ENCODE data around the gene TIMP3.
A peak's percentile ranks its signal among the peaks of the same experiment; 100 is the strongest.

TIMP3 gene

DNA sequence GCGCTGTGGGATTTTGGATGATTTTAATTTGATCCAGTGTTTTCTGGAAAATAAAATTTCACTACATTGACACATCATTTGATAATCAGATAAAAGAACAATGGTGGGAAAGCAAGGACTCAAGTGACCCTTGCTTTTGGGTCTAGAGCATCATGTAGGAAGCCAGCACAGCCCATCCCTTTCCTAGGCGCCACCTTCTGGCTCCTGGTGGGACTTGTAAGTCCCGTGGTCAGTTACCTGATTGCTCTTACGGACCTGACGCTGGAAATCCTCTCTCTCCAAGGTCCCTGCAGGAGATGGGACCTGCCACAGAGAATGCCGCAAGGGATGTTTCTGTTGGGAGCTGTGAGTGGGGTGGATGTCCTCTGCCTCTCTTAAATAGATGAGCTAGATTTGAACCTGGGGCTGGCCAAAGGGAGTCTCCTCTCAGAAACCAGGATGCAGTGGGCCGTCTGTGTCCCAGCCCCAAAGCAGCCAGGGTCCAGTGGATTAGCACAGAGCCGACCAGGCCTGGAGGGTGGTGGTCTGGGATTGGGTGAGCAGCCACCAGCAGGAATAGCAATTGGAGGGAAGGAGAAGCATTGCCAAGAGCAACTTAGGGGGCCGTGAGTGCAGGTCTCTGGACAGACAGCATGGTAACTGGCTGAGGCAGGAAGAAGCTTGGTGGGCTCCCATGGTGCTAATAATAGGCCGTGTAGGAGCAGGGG is 21.7 kb downstream of the TIMP3 start:
- no peak overlapping the region for H3K4me3 ChIP-seq (ENCODE audit: low read length)
- H3K36me3 ChIP-seq (ENCODE audit: insufficient read depth, low read length) = no peaks in the 10 kb centered on the region
- 58% methylated on average over 9 of the region's 10 CpGs for WGBS
- peaks cover 10% of the 10 kb centered on the region; the same call in 1 of the 2 replicates for H3K4me1 ChIP-seq (ENCODE audit: insufficient read depth, low read length)
- no peak overlapping the region for H3K9ac ChIP-seq (ENCODE audit: low read depth, low read length)
- no peak overlapping the region for H3K27ac ChIP-seq (ENCODE audit: low read depth, low read length)
- H3K9me3 ChIP-seq (ENCODE audit: insufficient read depth, low read depth, low read length) = no peaks in the 10 kb centered on the region
- no peaks in the 10 kb centered on the region for H3K27me3 ChIP-seq (ENCODE audit: insufficient read depth, low read length)

DNA sequence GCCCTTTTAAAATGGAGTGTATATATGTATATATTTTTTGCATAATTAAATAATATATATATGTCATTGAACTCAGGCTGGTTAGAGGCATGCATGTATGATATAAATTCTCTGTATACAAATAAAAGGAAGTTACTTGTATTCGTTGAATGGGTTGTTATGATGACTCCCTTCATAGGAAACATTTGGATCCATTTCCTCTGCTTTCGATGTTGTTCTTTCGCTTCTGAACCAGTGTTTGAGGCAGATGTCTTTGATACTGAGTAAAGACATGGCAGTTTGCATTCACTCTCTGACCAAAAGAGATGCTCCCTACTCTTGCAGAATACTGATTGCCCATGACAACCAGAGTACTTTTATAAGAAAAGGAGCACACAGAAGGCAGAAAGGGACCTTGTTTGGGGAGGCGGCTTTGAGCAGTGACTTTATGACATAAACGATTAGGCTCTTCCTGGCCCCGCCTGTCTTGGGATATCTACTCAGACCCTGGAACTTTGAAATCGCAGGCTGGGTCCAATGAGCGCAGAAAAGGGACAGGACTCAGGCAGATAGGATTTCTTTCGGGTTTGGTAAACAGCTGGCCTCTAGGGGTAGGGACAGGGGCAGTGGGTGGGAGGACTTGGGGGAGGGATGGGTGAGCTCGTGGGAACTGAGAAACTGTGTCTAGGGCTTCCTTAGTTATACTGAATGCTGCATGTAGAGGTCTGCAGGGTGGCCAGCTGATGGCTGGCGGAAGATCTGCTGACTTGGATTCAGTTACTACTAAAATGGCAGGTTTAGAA is 23.2 kb downstream of the TIMP3 start:
- no peaks in the 10 kb centered on the region for H3K27me3 ChIP-seq (ENCODE audit: insufficient read depth, low read length)
- WGBS = 91% methylated on average over 11 of the region's 11 CpGs
- H3K27ac ChIP-seq (ENCODE audit: low read depth, low read length) = no peak overlapping the region
- no peak overlapping the region for H3K4me3 ChIP-seq (ENCODE audit: low read length)
- no peak overlapping the region for H3K9ac ChIP-seq (ENCODE audit: low read depth, low read length)
- H3K4me1 ChIP-seq (ENCODE audit: insufficient read depth, low read length) = no peaks in the 10 kb centered on the region
- H3K36me3 ChIP-seq (ENCODE audit: insufficient read depth, low read length) = no peaks in the 10 kb centered on the region
- H3K9me3 ChIP-seq (ENCODE audit: insufficient read depth, low read depth, low read length) = no peaks in the 10 kb centered on the region

DNA sequence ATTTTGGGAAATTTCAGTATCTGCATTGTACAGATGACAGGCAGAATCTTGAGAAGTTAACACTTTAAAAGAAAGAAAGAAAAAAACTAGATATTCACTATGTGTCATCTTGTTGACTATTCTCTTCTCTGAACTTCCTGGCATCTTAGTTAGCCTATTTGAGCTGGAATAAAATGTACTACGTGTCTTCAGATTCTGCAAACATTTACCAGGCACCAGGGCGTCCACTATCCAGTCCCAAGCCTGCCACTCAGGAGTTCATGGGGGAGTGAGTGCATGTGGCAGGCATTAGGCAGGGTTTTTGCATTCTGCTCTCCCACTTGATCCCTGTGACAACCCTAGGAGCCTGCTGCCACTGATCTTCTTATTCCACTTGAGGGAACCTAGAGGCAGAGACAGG is 25.0 kb downstream of the TIMP3 start:
- Histone ChIP-seq H3K9me3 (ENCODE audit: insufficient read depth, low read depth, low read length) (no peaks in the 10 kb centered on the region), H3K27me3 (ENCODE audit: insufficient read depth, low read length) (no peaks in the 10 kb centered on the region), H3K27ac (ENCODE audit: low read depth, low read length) (no peak overlapping the region), H3K9ac (ENCODE audit: low read depth, low read length) (no peak overlapping the region), H3K36me3 (ENCODE audit: insufficient read depth, low read length) (no peaks in the 10 kb centered on the region), H3K4me3 (ENCODE audit: low read length) (no peak overlapping the region), H3K4me1 (ENCODE audit: insufficient read depth, low read length) (peaks cover 16% of the 10 kb centered on the region)
- WGBS = 95% methylated on average over 2 of the region's 2 CpGs

DNA sequence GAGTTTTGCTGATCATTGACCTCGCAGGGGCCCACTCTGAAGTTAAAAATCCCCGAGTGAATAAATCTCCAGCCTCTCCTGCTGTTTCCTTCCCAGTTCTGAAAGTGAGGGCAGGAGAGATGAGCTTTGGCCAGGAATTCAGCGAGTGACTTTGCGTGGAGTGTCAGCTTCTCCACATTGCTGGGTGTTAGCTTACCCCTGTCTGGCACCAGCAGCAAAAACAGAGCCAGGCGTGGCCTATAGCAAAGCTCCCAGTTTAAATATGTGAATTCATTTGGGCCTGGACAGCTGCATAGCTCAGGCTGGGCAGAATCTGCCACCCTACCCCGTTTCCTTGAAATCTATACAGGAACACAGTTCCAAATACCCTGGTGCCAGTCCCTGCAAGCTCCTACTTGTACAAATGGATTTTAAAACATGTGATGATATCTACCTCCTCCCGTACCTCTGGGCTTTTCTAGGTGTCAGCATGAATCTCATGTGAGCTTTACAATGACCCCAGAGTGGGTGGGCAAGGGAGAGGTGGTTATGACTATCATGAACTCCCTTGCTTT is 25.6 kb downstream of the TIMP3 start:
- H3K27ac ChIP-seq (ENCODE audit: low read depth, low read length) = no peak overlapping the region
- H3K9me3 ChIP-seq (ENCODE audit: insufficient read depth, low read depth, low read length) = no peaks in the 10 kb centered on the region
- H3K9ac ChIP-seq (ENCODE audit: low read depth, low read length) = no peak overlapping the region
- no peak overlapping the region for H3K4me3 ChIP-seq (ENCODE audit: low read length)
- H3K4me1 ChIP-seq (ENCODE audit: insufficient read depth, low read length) = peaks cover 16% of the 10 kb centered on the region
- H3K36me3 ChIP-seq (ENCODE audit: insufficient read depth, low read length) = no peaks in the 10 kb centered on the region
- H3K27me3 ChIP-seq (ENCODE audit: insufficient read depth, low read length) = no peaks in the 10 kb centered on the region
- WGBS = 96% methylated on average over 7 of the region's 7 CpGs

DNA sequence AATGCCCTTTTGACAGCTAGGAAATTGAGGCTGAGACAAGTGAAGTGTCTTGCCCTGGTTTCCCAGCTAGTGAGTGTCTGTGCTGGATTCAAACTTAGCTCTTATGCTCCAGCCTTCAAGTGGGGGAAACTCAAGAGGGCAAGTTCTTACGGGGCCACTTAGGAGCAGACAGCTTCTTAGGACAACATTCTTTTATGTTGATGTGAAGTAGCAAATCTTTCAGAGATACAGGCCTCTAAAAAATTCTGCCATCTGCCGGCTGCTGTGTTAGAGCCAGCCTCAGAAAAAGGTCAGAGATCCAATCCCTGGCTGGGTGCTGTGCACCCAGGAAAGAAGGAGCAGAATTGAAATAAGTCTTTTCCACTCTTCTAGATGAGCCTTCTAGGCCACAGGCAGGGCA is 26.6 kb downstream of the TIMP3 start:
- H3K36me3 ChIP-seq (ENCODE audit: insufficient read depth, low read length) = no peaks in the 10 kb centered on the region
- H3K4me1 ChIP-seq (ENCODE audit: insufficient read depth, low read length) = peaks cover 16% of the 10 kb centered on the region
- H3K4me3 ChIP-seq (ENCODE audit: low read length) = no peak overlapping the region
- no peaks in the 10 kb centered on the region for H3K9me3 ChIP-seq (ENCODE audit: insufficient read depth, low read depth, low read length)
- 84% methylated on average over 2 of the region's 2 CpGs for WGBS
- H3K27me3 ChIP-seq (ENCODE audit: insufficient read depth, low read length) = no peaks in the 10 kb centered on the region
- no peak overlapping the region for H3K9ac ChIP-seq (ENCODE audit: low read depth, low read length)
- no peak overlapping the region for H3K27ac ChIP-seq (ENCODE audit: low read depth, low read length)

DNA sequence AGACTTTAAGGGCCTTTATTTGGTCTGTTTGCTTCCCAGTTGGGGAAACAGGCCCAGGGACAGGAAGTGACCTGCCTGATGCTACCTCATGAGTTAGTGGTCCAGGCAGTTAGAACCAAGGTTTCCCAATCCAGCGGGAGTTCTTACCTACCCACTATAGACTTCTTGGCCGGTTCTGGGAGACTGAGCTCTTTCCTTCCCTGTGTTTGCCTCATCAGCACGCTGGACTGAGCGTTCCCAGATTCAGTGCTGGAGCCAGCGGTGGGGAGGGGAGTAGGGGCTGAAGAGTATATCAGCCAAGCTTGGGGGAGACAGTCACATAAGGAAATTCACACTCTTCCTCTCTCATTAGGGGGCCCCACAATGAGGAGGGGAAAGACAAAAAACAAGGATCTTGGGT is 27.1 kb downstream of the TIMP3 start:
- 91% methylated on average over 2 of the region's 5 CpGs for WGBS
- no peak overlapping the region for H3K9ac ChIP-seq (ENCODE audit: low read depth, low read length)
- H3K9me3 ChIP-seq (ENCODE audit: insufficient read depth, low read depth, low read length) = no peaks in the 10 kb centered on the region
- no peak overlapping the region for H3K27ac ChIP-seq (ENCODE audit: low read depth, low read length)
- H3K4me1 ChIP-seq (ENCODE audit: insufficient read depth, low read length) = peaks cover 16% of the 10 kb centered on the region
- H3K36me3 ChIP-seq (ENCODE audit: insufficient read depth, low read length) = no peaks in the 10 kb centered on the region
- H3K4me3 ChIP-seq (ENCODE audit: low read length) = no peak overlapping the region
- no peaks in the 10 kb centered on the region for H3K27me3 ChIP-seq (ENCODE audit: insufficient read depth, low read length)

DNA sequence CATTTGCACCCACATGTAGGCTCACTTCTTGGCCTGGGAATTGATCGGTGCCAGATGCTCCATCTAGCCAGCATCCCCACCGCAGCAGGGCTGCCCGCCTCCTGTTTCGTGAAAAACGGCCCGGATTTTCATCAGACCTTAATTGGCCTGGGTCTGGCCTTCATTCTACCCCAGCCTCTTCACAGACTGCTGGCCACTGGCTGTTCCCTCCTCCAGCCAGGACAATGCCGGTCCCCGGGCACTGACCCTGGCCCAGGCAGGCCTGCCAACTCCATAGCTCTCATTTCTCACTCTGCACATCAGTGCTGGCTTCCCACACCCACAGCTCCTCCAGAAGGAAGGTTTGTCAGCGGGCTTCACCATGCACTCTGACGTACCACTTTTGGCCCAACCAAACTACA is 27.9 kb downstream of the TIMP3 start:
- no peak overlapping the region for H3K9ac ChIP-seq (ENCODE audit: low read depth, low read length)
- WGBS = 95% methylated on average over 10 of the region's 10 CpGs
- peaks cover 16% of the 10 kb centered on the region for H3K4me1 ChIP-seq (ENCODE audit: insufficient read depth, low read length)

DNA sequence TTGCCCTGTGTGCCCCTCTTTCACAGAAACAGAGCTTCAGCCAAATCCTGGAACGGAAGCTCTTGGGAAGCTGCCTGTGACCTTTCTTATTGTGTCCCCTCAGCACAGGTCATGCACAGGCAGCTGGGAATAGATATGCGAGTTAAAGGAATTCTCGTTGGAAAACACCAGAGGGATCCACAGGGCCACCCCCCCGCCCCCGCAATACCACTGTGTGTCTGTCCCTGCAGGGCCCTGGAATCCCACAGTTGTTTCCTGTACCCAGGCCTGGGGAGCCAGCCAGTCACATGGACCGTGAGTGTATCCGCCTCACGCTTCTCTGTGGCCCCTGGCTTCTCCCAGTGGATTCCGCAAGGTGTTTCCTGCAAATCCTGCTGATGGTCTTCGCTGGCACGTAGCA is 29.0 kb downstream of the TIMP3 start:
- peak overlapping the region; percentile 59; the same call in 1 of the 2 replicates for H3K27ac ChIP-seq (ENCODE audit: low read depth, low read length)
- no peaks in the 10 kb centered on the region for H3K27me3 ChIP-seq (ENCODE audit: insufficient read depth, low read length)
- no peak overlapping the region for H3K9ac ChIP-seq (ENCODE audit: low read depth, low read length)
- H3K4me3 ChIP-seq (ENCODE audit: low read length) = no peak overlapping the region
- no peaks in the 10 kb centered on the region for H3K36me3 ChIP-seq (ENCODE audit: insufficient read depth, low read length)
- 66% methylated on average over 11 of the region's 11 CpGs for WGBS
- peaks cover 16% of the 10 kb centered on the region for H3K4me1 ChIP-seq (ENCODE audit: insufficient read depth, low read length)
- H3K9me3 ChIP-seq (ENCODE audit: insufficient read depth, low read depth, low read length) = no peaks in the 10 kb centered on the region

More for the DNA sequence above, 27.9 kb downstream of the TIMP3 start:
- H3K9me3 ChIP-seq (ENCODE audit: insufficient read depth, low read depth, low read length) = no peaks in the 10 kb centered on the region
- no peaks in the 10 kb centered on the region for H3K27me3 ChIP-seq (ENCODE audit: insufficient read depth, low read length)
- no peak overlapping the region for H3K27ac ChIP-seq (ENCODE audit: low read depth, low read length)
- H3K4me3 ChIP-seq (ENCODE audit: low read length) = no peak overlapping the region
- no peaks in the 10 kb centered on the region for H3K36me3 ChIP-seq (ENCODE audit: insufficient read depth, low read length)

DNA sequence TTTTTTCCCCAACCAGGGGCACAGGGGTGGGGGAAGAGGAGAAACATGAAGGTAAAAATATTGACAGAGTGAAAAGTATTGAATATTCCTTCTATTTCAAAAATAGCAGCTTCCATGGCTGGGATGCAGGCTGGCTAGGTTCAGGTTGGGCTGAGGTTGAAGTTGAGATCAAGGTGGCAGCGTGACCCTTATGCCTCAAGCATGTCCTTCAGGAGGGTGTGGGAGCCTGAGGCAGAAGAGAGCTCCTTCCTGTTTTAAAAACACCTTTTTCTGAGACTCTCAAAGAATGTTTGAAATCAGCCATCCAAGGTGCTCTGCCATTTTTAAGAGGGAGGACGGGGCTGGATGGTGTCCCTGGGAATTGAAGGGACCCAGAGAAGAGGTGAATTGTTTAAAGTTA is 29.5 kb downstream of the TIMP3 start:
- no peak overlapping the region for H3K9ac ChIP-seq (ENCODE audit: low read depth, low read length)
- no peaks in the 10 kb centered on the region for H3K27me3 ChIP-seq (ENCODE audit: insufficient read depth, low read length)
- no peaks in the 10 kb centered on the region for H3K9me3 ChIP-seq (ENCODE audit: insufficient read depth, low read depth, low read length)
- 92% methylated on average over 2 of the region's 2 CpGs for WGBS
- no peak overlapping the region for H3K4me3 ChIP-seq (ENCODE audit: low read length)
- peaks cover 16% of the 10 kb centered on the region for H3K4me1 ChIP-seq (ENCODE audit: insufficient read depth, low read length)
- peak overlapping the region; percentile 59; the same call in 1 of the 2 replicates for H3K27ac ChIP-seq (ENCODE audit: low read depth, low read length)
- H3K36me3 ChIP-seq (ENCODE audit: insufficient read depth, low read length) = no peaks in the 10 kb centered on the region

DNA sequence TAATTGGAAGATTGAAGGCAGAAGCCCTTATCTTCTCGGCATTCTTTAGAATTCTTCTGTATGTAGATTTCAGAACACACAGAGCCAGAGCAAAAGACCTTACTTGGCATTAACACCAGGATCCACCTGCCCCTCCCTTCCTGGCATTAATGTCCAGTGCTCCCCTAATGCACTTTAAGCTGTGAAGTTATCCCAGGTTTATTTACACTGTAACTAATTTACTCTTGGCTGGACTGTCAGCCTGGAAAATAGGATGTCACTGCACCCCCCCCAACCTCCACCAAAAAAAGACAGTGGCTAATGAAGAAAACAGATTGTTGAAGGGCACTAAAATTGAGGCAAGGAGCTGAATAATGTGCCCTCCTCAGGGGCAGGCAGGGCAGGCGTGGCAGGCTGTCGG is 30.1 kb downstream of the TIMP3 start:
- Histone ChIP-seq H3K27me3 (ENCODE audit: insufficient read depth, low read length) (no peaks in the 10 kb centered on the region), H3K4me1 (ENCODE audit: insufficient read depth, low read length) (peaks cover 16% of the 10 kb centered on the region), H3K36me3 (ENCODE audit: insufficient read depth, low read length) (no peaks in the 10 kb centered on the region), H3K9me3 (ENCODE audit: insufficient read depth, low read depth, low read length) (no peaks in the 10 kb centered on the region), H3K27ac (ENCODE audit: low read depth, low read length) (no peak overlapping the region), H3K4me3 (ENCODE audit: low read length) (no peak overlapping the region), H3K9ac (ENCODE audit: low read depth, low read length) (no peak overlapping the region)
- WGBS = 91% methylated on average over 3 of the region's 3 CpGs

DNA sequence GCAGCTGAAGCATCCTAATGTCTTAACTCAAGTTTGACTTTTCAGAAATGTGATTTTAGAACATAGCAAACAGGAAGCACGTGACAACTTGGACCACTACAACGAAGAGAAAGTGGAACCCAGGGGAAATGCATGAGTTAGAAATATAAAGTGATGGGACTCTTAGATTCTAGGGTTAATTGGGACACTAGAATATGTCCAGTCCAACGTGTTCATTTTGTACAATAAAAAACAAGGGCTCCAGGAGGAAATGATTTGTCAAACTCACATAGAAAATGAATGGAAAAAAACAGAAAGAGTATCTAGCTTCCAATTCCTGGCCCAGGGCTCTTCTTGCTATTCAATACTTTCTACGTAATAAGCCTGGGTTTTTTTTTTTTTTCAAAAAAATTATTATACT is 30.7 kb downstream of the TIMP3 start:
- no peak overlapping the region for H3K9ac ChIP-seq (ENCODE audit: low read depth, low read length)
- WGBS = 96% methylated on average over 3 of the region's 4 CpGs
- H3K36me3 ChIP-seq (ENCODE audit: insufficient read depth, low read length) = no peaks in the 10 kb centered on the region

More for the DNA sequence above, 30.7 kb downstream of the TIMP3 start:
- Histone ChIP-seq H3K27ac (ENCODE audit: low read depth, low read length) (no peak overlapping the region), H3K4me3 (ENCODE audit: low read length) (no peak overlapping the region), H3K4me1 (ENCODE audit: insufficient read depth, low read length) (peaks cover 16% of the 10 kb centered on the region), H3K27me3 (ENCODE audit: insufficient read depth, low read length) (no peaks in the 10 kb centered on the region), H3K9me3 (ENCODE audit: insufficient read depth, low read depth, low read length) (no peaks in the 10 kb centered on the region)
